Measurements from ENCODE around the gene GNB1L. TPM values are rescaled to one million over a fixed set of nuclear protein-coding genes. Genes with fewer than 3 reads are reported as not detected.

The GNB1L gene
- total RNA-seq, 2 donors from 2014 or later: 2.6 to 4.7 TPM

GRCh38 chr22:19815823-19816290 lies 38.8 kb downstream of the GNB1L start:
- Histone ChIP-seq H3K4me1 (peaks cover 0 to 4% of the 10 kb centered on the region in 2 donors), H3K27ac (no peak overlapping the region), H3K27me3 (no peaks in the 10 kb centered on the region), H3K4me3 (no peak overlapping the region), H3K36me3 (no peaks in the 10 kb centered on the region), H3K9me3 (no peaks in the 10 kb centered on the region)
- TF ChIP-seq, protein P1, sequence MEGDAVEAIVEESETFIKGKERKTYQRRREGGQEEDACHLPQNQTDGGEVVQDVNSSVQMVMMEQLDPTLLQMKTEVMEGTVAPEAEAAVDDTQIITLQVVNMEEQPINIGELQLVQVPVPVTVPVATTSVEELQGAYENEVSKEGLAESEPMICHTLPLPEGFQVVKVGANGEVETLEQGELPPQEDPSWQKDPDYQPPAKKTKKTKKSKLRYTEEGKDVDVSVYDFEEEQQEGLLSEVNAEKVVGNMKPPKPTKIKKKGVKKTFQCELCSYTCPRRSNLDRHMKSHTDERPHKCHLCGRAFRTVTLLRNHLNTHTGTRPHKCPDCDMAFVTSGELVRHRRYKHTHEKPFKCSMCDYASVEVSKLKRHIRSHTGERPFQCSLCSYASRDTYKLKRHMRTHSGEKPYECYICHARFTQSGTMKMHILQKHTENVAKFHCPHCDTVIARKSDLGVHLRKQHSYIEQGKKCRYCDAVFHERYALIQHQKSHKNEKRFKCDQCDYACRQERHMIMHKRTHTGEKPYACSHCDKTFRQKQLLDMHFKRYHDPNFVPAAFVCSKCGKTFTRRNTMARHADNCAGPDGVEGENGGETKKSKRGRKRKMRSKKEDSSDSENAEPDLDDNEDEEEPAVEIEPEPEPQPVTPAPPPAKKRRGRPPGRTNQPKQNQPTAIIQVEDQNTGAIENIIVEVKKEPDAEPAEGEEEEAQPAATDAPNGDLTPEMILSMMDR (IDR thresholded peaks at IDR 0.05): no peak
- DNase-seq (ENCODE audit: low spot score): peak; percentile 53

DNA sequence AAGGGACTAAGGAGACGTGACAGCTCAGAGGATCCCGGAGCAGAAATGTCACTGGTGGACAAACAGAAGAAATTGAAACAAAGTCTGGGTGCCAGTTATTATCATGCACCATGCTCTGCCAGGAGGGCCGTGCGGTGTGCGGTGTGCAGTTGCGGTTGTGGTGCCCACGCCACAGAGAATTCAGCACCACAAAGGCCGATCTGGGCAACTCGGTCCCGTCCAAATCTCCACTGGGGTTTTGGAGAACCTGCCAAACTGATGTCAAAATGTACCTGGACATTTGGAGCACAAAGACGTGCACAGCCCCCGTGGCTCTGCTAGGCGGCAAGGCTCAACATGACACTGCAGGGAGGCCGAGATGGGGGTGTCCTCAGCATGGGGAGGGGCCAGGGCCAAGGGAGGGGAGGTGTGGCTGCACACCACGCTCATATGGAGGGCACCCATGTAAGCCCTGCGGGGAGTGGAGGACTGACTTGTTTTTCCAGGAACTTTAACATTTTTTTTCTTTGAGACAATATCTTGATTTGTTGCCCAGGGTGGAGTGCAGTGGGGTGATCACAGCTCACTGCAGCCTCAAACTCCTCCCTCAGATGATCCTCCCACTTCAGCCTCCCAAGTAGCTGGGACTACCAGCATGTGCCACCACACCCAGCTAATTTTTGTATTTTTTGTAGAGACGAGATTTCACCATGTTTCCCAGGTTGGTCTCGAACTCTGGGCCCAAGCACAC lies 39.4 kb downstream of the GNB1L start:
- Histone ChIP-seq H3K27me3 (no peaks in the 10 kb centered on the region), H3K27ac (no peak overlapping the region), H3K9me3 (no peaks in the 10 kb centered on the region), H3K36me3 (no peaks in the 10 kb centered on the region), H3K4me1 (peaks cover 0 to 4% of the 10 kb centered on the region in 2 donors), H3K4me3 (no peak overlapping the region)
- peak; percentile 36 for DNase-seq (ENCODE audit: low spot score)
- TF ChIP-seq, protein P1 (IDR thresholded peaks at IDR 0.05): no peak

- H3K27ac ChIP-seq: no peak overlapping the region
- TF ChIP-seq, protein P1 (IDR thresholded peaks at IDR 0.05): no peak
- H3K36me3 ChIP-seq: no peaks in the 10 kb centered on the region
- H3K27me3 ChIP-seq: no peaks in the 10 kb centered on the region
- H3K9me3 ChIP-seq: no peaks in the 10 kb centered on the region
- H3K4me1 ChIP-seq: peaks cover 0 to 4% of the 10 kb centered on the region in 2 donors
- DNase-seq (ENCODE audit: low spot score): no peak
- H3K4me3 ChIP-seq: no peak overlapping the region
These were observed 40.2 kb downstream of the GNB1L start for GRCh38 chr22:19814428-19814827.

DNA sequence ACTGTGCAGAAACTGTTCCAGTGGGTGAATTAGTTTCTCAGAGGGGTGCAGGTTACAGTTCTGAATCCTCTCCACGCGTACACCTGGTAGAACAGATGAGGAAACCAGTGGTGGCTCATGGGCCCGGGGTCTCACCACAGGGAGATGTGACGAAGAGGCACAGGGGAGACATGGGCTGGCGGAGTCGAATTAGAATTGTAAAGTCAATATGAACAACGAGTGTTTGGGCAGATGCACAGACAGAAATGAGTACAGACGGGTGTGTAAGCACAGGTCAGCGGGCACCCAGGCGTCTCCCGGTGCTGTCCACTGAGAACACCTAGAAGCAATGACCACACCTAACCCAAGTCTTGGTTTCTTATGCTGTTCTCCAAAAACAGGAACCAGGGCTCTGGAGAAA lies 41.8 kb downstream of the GNB1L start:
- Histone ChIP-seq H3K27ac (no peak overlapping the region), H3K27me3 (no peaks in the 10 kb centered on the region), H3K4me1 (peaks cover 0 to 4% of the 10 kb centered on the region in 2 donors), H3K4me3 (no peak overlapping the region), H3K36me3 (no peaks in the 10 kb centered on the region), H3K9me3 (no peaks in the 10 kb centered on the region)
- no peak for DNase-seq (ENCODE audit: low spot score)
- TF ChIP-seq, protein P1 (IDR thresholded peaks at IDR 0.05): no peak

- no peak for DNase-seq (ENCODE audit: low spot score)
- no peak overlapping the region for H3K4me3 ChIP-seq
- no peaks in the 10 kb centered on the region for H3K36me3 ChIP-seq
- no peaks in the 10 kb centered on the region for H3K9me3 ChIP-seq
- H3K4me1 ChIP-seq: peaks cover 0 to 4% of the 10 kb centered on the region in 2 donors
- TF ChIP-seq, protein P1 (IDR thresholded peaks at IDR 0.05): no peak
- H3K27me3 ChIP-seq: no peaks in the 10 kb centered on the region
- no peak overlapping the region for H3K27ac ChIP-seq
These were observed 42.6 kb downstream of the GNB1L start for GRCh38 chr22:19811811-19812771.

Data from right atrium auricular region (tissue), 2 donors.